ENCODE measurements around the gene RASAL1. TPM values are rescaled to one million over a fixed set of nuclear protein-coding genes. Genes with fewer than 3 reads are reported as not detected.

The RASAL1 gene
- total and polyA plus RNA-seq, 7 donors = 0.89 TPM; not detected in 6

DNA sequence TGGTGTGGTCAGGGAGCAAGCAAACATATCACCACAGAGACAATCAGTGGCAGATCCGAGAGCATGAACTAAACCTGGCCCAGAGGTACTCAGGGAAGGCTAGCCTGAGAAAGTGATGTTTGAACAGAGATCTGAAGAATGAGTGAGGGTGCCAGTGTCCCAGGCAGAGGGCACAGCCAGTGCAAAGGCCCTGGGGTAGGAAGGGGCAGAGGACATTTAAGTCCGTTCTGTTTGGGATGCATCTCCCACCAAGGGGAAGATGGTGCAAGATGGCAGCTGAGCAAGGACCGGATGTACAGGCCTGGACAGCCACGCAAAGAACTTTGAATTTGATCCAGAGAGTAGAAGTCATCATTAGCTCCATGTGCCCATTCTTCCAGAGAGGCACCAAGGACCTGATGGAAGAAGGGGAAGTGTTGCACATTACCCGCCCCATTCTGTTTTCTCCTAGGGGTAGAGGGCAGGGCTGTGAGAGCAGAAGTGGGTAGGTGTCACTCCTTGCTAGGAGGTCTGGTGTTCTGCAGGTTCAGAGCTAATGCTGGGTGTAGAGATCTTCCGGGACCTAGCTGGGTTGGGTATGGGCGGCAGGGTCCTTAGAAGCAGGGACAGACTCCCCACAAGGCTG is 75.1 kb downstream of the RASAL1 start:
- H3K27ac ChIP-seq = no peak overlapping the region
- H3K4me1 ChIP-seq = no peaks in the 10 kb centered on the region
- WGBS, 3 donors = 72 to 83% (median 76%) methylated on average over 7 of the region's 7 CpGs
- TF ChIP-seq, protein P1, sequence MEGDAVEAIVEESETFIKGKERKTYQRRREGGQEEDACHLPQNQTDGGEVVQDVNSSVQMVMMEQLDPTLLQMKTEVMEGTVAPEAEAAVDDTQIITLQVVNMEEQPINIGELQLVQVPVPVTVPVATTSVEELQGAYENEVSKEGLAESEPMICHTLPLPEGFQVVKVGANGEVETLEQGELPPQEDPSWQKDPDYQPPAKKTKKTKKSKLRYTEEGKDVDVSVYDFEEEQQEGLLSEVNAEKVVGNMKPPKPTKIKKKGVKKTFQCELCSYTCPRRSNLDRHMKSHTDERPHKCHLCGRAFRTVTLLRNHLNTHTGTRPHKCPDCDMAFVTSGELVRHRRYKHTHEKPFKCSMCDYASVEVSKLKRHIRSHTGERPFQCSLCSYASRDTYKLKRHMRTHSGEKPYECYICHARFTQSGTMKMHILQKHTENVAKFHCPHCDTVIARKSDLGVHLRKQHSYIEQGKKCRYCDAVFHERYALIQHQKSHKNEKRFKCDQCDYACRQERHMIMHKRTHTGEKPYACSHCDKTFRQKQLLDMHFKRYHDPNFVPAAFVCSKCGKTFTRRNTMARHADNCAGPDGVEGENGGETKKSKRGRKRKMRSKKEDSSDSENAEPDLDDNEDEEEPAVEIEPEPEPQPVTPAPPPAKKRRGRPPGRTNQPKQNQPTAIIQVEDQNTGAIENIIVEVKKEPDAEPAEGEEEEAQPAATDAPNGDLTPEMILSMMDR (IDR thresholded peaks at IDR 0.05) = no peak
- H3K36me3 ChIP-seq (ENCODE audit: insufficient read depth in 1 of 2, low read depth in 1 of 2) = no peaks in the 10 kb centered on the region
- DNase-seq = no peak
- no peak for ATAC-seq
- H3K27me3 ChIP-seq (ENCODE audit: insufficient read depth in 3 of 3, low read length in 2 of 3) = peaks cover 0 to 90% (median 23%) of the 10 kb centered on the region in 3 donors
- H3K4me3 ChIP-seq = no peak overlapping the region
- H3K9me3 ChIP-seq = no peaks in the 10 kb centered on the region
- intact Hi-C loops (cut with DNase I) = no loop called here

DNA sequence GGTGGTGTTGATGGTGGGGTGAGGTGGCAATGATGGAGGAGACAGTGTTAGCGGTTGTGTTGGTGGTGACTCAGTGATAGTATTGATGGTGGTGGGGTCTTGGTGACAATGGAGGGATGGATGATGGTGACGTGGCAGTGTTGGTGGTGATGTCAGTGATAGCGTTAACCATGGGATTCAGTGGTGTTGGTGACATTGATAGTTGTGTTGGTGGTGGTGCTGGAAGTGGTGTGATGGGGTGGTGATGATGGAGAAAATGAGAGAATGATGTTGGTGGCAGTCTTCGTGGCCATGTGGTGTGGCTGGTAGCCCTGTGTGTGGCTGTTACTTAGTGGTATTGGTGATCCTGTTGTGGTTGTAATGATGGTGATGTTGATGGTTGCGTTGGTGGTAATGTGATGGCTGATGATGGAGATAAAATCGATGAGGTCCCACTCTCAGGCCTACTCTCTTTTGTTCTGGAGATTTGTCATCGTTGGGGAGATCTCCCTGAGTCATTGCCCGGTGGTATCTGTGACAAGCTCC is 76.4 kb downstream of the RASAL1 start:
- Histone ChIP-seq H3K27ac (no peak overlapping the region), H3K36me3 (ENCODE audit: insufficient read depth in 1 of 2, low read depth in 1 of 2) (no peaks in the 10 kb centered on the region), H3K9me3 (no peaks in the 10 kb centered on the region), H3K27me3 (ENCODE audit: insufficient read depth in 3 of 3, low read length in 2 of 3) (peaks cover 0 to 87% (median 24%) of the 10 kb centered on the region in 3 donors), H3K4me1 (no peaks in the 10 kb centered on the region), H3K4me3 (no peak overlapping the region)
- WGBS, 3 donors = 81 to 85% (median 85%) methylated on average over 8 of the region's 8 CpGs
- intact Hi-C loops (cut with DNase I) = loop anchor here in 1 of 2 donors (10.0 kb wide), 1 partner anchor 96 kb away; no protein-coding TSS in a partner anchor
- ATAC-seq = no peak
- DNase-seq = no peak
- TF ChIP-seq, protein P1 (IDR thresholded peaks at IDR 0.05) = no peak

DNA sequence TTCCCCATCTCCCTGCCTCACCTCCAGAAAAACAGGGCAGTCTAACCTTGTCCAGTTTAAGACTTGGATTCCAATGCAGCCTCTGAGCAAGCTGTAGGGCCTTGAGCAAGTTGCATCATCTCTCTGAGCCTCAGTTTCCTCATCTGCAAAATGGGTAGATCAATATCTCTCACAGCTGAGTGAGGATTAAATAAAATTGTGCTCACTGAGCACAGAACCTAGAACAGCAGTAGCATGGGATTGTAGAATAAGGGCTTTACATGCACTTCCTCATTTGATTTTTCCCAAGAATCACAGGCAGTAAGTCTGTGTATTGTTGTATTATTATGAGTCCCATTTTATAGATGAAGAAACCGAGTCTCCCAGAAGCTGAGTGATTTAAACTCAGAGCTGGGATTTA is 77.0 kb downstream of the RASAL1 start:
- Histone ChIP-seq H3K4me3 (no peak overlapping the region), H3K36me3 (ENCODE audit: insufficient read depth in 1 of 2, low read depth in 1 of 2) (no peaks in the 10 kb centered on the region), H3K4me1 (no peaks in the 10 kb centered on the region), H3K27ac (no peak overlapping the region), H3K27me3 (ENCODE audit: insufficient read depth in 3 of 3, low read length in 2 of 3) (peaks cover 0 to 81% (median 24%) of the 10 kb centered on the region in 3 donors), H3K9me3 (no peaks in the 10 kb centered on the region)
- TF ChIP-seq, protein P1 (IDR thresholded peaks at IDR 0.05) = no peak
- intact Hi-C loops (cut with DNase I) = loop anchor here in 1 of 2 donors (10.0 kb wide), 1 partner anchor 96 kb away; no protein-coding TSS in a partner anchor
- DNase-seq (no peak), ATAC-seq (no peak)
- WGBS, 3 donors = 89 to 95% (median 90%) methylated on average over 1 of the region's 1 CpG

DNA sequence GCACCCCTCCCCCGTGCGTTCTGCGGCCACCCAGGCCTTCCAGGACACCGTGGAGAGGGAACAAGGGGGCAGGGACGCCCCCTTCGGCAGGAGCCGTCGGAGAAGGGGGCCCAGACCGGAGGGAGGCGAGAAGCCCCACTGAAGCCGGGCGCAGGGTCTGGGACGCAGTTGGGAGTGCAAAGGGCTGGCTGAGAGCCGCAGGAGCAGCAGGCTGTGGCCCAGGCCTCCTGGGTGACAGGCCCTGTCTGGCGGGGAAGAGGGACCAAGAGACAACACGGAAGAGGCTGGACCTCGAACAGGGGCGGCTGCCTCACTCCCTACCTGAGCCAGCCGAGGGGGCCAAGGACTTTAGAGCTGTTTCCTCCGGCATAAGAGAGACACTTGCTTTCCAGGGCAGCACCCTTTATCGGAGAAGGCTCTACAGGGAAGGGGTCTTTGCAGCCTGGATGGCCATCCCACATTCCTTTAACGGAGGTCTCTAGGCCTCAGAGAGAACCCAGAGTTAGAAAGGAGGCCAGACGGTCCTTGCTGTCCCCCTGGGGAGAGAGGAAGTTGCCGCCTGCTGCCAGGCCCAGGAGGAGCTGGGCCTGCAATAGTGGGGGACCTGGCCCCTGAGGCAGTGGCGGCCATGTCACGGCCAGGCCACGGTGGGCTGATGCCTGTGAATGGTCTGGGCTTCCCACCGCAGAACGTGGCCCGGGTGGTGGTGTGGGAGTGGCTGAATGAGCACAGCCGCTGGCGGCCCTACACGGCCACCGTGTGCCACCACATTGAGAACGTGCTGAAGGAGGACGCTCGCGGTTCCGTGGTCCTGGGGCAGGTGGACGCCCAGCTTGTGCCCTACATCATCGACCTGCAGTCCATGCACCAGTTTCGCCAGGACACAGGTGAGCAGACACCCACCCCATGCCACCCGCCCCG is 77.7 kb downstream of the RASAL1 start:
- H3K4me3 ChIP-seq = peak overlapping the region; percentile 56
- 51 to 55% (median 54%) methylated on average over 40 to 44 of the region's 44 CpGs for WGBS, 3 donors

More for the DNA sequence above, 77.7 kb downstream of the RASAL1 start:
- intact Hi-C loops (cut with DNase I) = loop anchor here in 1 of 2 donors (10.0 kb wide), 1 partner anchor 97 kb away; no protein-coding TSS in a partner anchor
- no peaks in the 10 kb centered on the region for H3K9me3 ChIP-seq
- no peaks in the 10 kb centered on the region for H3K36me3 ChIP-seq (ENCODE audit: insufficient read depth in 1 of 2, low read depth in 1 of 2)
- H3K27ac ChIP-seq = no peak overlapping the region
- no peak for ATAC-seq
- TF ChIP-seq, protein P1 (IDR thresholded peaks at IDR 0.05) = no peak
- no peaks in the 10 kb centered on the region for H3K4me1 ChIP-seq
- peak in 1 of 2 donors; percentile 57 for DNase-seq
- H3K27me3 ChIP-seq (ENCODE audit: insufficient read depth in 3 of 3, low read length in 2 of 3) = peaks cover 0 to 74% (median 24%) of the 10 kb centered on the region in 3 donors

All from psoas muscle (tissue), 8 donors.